ENCODE results near the gene OGFOD1. TPM values are rescaled to one million over a fixed set of nuclear protein-coding genes. Genes with fewer than 3 reads are reported as not detected.

The OGFOD1 gene
- total and polyA plus RNA-seq, 2 of the 13 experiments (the other 11 are each of a cell fraction or from before 2014, with no cell fraction given) = 35.2 to 81.3 TPM

DNA sequence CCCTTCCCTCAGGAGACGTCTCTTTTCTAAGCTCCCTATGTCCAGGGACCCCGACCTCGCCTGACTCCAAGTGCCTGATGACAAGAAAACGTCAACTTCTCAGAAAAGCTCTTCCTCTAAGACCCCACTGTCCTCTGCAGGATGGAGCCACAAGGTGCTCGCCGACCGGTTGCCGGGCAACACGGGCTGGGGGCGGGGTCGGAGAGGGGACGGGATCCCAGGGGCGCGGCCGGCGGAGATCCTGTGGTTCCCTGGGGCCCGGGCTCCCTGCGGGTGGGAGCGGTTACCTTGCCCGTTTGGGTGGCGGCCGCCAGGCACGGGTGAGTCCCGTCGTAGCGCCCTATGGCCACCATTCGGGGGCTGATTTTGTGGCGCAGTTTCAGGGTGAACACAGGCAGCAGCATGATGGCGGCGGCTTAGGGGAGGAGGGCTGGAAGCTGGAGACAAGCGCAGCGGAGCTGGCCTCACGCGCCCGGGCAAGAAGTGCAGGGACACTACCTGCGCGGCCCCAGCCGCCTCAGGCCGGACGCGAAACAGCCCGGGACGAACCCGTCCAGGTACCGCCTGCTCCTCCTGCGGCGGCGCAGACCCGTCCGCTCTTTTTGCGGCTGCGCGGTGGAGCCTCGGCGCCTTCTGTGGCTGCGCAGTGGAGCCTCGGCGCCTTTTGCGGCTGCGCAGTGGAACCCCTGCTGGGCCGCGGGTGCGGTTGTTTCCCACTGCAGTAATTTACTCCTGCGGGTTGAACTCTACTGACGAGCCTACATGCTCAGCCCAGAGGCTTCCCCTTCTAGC is 68.3 kb downstream of the OGFOD1 start, which contains the start of gene BBS2 (continued):
- TF ChIP-seq, protein P1, sequence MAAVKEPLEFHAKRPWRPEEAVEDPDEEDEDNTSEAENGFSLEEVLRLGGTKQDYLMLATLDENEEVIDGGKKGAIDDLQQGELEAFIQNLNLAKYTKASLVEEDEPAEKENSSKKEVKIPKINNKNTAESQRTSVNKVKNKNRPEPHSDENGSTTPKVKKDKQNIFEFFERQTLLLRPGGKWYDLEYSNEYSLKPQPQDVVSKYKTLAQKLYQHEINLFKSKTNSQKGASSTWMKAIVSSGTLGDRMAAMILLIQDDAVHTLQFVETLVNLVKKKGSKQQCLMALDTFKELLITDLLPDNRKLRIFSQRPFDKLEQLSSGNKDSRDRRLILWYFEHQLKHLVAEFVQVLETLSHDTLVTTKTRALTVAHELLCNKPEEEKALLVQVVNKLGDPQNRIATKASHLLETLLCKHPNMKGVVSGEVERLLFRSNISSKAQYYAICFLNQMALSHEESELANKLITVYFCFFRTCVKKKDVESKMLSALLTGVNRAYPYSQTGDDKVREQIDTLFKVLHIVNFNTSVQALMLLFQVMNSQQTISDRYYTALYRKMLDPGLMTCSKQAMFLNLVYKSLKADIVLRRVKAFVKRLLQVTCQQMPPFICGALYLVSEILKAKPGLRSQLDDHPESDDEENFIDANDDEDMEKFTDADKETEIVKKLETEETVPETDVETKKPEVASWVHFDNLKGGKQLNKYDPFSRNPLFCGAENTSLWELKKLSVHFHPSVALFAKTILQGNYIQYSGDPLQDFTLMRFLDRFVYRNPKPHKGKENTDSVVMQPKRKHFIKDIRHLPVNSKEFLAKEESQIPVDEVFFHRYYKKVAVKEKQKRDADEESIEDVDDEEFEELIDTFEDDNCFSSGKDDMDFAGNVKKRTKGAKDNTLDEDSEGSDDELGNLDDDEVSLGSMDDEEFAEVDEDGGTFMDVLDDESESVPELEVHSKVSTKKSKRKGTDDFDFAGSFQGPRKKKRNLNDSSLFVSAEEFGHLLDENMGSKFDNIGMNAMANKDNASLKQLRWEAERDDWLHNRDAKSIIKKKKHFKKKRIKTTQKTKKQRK (IDR thresholded peaks at IDR 0.05; ENCODE audit: low read length) = no peak
- TF ChIP-seq ZFAT (CRISPR knock-in tag; conservative IDR thresholded peaks at IDR 0.05) (no peak), MAFG (CRISPR knock-in tag; IDR thresholded peaks at IDR 0.05) (peak; percentile 70; the same call in 1 of the 2 replicates), ZNF580 (CRISPR knock-in tag; IDR thresholded peaks at IDR 0.05; ENCODE audit: borderline replicate concordance, low read depth) (peak; percentile 89; the same call in 1 of the 2 replicates), BCL6 (CRISPR knock-in tag; IDR thresholded peaks at IDR 0.05) (0 out of 2 replicates have a peak, but pooled peaks have one; percentile 36), SRSF4 (IDR thresholded peaks at IDR 0.05; ENCODE audit: low read depth, low read length, poor library complexity, severe bottlenecking) (no peak), IRF9 (CRISPR knock-in tag; IDR thresholded peaks at IDR 0.05; ENCODE audit: borderline replicate concordance) (peak; percentile 91; the same call in 1 of the 2 replicates), ZMAT3 (CRISPR knock-in tag; conservative IDR thresholded peaks at IDR 0.05) (0 out of 2 replicates have a peak, but pooled peaks have one; percentile 43), NFE2L2 (IDR thresholded peaks at IDR 0.05; ENCODE audit: low read length) (no peak), GPN1 (CRISPR knock-in tag; IDR thresholded peaks at IDR 0.05; ENCODE audit: borderline replicate concordance) (no peak), SALL1 (CRISPR knock-in tag; IDR thresholded peaks at IDR 0.05) (peak; percentile 87), TEAD2 (CRISPR knock-in tag; IDR thresholded peaks at IDR 0.05) (no peak; the same call in 1 of the 2 replicates), ZNF530 (CRISPR knock-in tag; IDR thresholded peaks at IDR 0.05; ENCODE audit: low read depth) (no peak), ZNF296 (CRISPR knock-in tag; conservative IDR thresholded peaks at IDR 0.05) (no peak; the same call in 1 of the 2 replicates), ATRX (CRISPR knock-in tag; IDR thresholded peaks at IDR 0.05; ENCODE audit: borderline replicate concordance) (no peak), WIZ (CRISPR knock-in tag; IDR thresholded peaks at IDR 0.05) (no peak), POLR2AphosphoS2 (IDR thresholded peaks at IDR 0.05; ENCODE audit: low read depth, low read length) (no peak), ZNF546 (CRISPR knock-in tag; conservative IDR thresholded peaks at IDR 0.05) (peak; percentile 77), STAT5B (CRISPR knock-in tag; IDR thresholded peaks at IDR 0.05) (0 out of 2 replicates have a peak, but pooled peaks have one; percentile 29), ZNF710 (CRISPR knock-in tag; IDR thresholded peaks at IDR 0.05; ENCODE audit: borderline replicate concordance) (no peak; the same call in 1 of the 2 replicates), ZBTB21 (CRISPR knock-in tag; IDR thresholded peaks at IDR 0.05) (no peak), BATF2 (CRISPR knock-in tag; IDR thresholded peaks at IDR 0.05) (no peak), GATAD1 (CRISPR knock-in tag; IDR thresholded peaks at IDR 0.05) (peak; percentile 93)

All from HepG2 (cell line).